LNCAP (cell line): ENCODE measurements around the gene CCDC158.
A peak's percentile ranks its signal among the peaks of the same experiment; 100 is the strongest.

Experiments
- TF ChIP-seq, protein P1 (sequence below): fragments of 450-650 bp; IDR thresholded peaks from 2 replicates; pipeline ENCODE4 v1.5.1; 2017; ENCODE audit warnings: mild to moderate bottlenecking

Gene CCDC158

GRCh38 chr4:76386566-76387305 is 34.2 kb downstream of the CCDC158 start:
- TF ChIP-seq, protein P1, sequence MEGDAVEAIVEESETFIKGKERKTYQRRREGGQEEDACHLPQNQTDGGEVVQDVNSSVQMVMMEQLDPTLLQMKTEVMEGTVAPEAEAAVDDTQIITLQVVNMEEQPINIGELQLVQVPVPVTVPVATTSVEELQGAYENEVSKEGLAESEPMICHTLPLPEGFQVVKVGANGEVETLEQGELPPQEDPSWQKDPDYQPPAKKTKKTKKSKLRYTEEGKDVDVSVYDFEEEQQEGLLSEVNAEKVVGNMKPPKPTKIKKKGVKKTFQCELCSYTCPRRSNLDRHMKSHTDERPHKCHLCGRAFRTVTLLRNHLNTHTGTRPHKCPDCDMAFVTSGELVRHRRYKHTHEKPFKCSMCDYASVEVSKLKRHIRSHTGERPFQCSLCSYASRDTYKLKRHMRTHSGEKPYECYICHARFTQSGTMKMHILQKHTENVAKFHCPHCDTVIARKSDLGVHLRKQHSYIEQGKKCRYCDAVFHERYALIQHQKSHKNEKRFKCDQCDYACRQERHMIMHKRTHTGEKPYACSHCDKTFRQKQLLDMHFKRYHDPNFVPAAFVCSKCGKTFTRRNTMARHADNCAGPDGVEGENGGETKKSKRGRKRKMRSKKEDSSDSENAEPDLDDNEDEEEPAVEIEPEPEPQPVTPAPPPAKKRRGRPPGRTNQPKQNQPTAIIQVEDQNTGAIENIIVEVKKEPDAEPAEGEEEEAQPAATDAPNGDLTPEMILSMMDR = no peak

- TF ChIP-seq, protein P1 = no peak
Observed at GRCh38 chr4:76385974-76386373, 35.0 kb downstream of the CCDC158 start.

- TF ChIP-seq, protein P1 = no peak
Observed at GRCh38 chr4:76384052-76384451, 36.9 kb downstream of the CCDC158 start.

GRCh38 chr4:76383001-76383400 is 37.9 kb downstream of the CCDC158 start:
- TF ChIP-seq, protein P1 = no peak

DNA sequence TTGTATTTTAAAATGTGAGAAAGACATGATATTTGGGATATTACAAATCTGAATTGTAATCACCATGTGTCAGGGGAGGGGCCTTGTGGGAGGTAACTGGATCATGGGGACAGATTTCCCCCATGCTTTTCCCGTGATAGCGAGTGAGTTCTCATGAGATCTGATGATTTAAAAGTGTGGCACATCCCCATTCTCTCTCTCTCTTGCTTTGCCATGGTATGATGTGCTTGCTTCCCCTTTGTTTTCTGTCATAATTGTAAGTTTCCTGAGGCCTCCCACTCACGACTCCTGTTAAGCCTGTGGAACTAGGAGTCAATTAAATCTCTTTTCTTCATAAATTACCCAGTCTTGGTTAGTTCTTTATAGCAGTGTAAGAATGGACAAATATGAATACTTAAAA is 39.0 kb downstream of the CCDC158 start:
- TF ChIP-seq, protein P1 = no peak

DNA sequence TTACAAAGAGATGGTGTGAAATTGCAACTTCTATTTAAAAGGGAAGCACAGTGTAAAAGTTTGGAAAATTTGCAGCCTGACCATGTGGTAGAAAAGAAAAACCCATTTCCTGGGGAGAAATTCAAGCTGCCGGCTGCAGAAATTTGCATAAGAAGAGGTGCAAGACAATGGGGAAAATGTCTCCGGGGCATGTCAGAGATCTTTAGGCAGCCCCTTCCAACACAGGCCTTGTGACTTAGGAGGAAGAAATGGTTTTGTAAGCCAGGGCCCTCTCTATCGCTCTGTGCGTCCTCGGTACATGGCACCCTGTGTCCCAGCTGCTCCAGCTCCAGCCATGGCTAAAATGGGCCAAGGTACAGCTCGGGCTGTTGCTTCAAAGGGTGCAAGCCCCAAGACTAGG is 40.4 kb downstream of the CCDC158 start:
- TF ChIP-seq, protein P1 = no peak

DNA sequence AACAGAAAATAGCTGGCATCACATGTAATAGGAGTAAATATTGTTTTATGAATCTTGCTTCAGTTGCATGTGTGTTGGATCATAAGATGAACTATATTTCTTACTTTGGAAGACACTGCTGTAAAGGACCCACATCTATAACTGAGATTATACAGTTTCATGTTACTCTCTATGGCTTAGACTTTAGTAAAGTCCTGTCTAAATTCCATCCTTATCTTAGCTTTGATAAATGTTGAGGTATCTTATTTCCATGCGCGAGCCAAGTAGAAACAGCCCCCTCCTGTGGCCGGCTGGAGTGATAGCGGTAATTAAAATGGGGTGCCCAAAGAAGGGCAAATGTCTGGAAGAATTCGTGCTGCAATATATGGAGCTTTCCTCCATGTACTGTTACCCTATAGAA is 43.0 kb downstream of the CCDC158 start:
- TF ChIP-seq, protein P1 = peak; percentile 51

- TF ChIP-seq, protein P1 = no peak
Observed at GRCh38 chr4:76377481-76377901, 43.5 kb downstream of the CCDC158 start.
